Gastroesophageal sphincter (tissue), 3 donors: ENCODE results near the gene PSPH.

ENCODE experiments used
- POLR2AphosphoS5 ChIP-seq: sonication (generic); formaldehyde crosslinking; IDR thresholded peaks from one replicate; pipeline ENCODE4 v1.6.1; 2017; ENCODE audit warnings: antibody characterized with exemption
- TF ChIP-seq, protein P1 (sequence below), 4 experiments: fragments of 200-600 bp in 2 of 4; fragments of 450-650 bp in 2 of 4; sonication (generic) in 1 of 4; IDR thresholded peaks; one replicate each; pipeline ENCODE4 v1.5.1; 2017 to 2019; ENCODE audit warnings: antibody characterized with exemption in 4 of 4, mild to moderate bottlenecking in 2 of 4, moderate library complexity in 2 of 4

DNA sequence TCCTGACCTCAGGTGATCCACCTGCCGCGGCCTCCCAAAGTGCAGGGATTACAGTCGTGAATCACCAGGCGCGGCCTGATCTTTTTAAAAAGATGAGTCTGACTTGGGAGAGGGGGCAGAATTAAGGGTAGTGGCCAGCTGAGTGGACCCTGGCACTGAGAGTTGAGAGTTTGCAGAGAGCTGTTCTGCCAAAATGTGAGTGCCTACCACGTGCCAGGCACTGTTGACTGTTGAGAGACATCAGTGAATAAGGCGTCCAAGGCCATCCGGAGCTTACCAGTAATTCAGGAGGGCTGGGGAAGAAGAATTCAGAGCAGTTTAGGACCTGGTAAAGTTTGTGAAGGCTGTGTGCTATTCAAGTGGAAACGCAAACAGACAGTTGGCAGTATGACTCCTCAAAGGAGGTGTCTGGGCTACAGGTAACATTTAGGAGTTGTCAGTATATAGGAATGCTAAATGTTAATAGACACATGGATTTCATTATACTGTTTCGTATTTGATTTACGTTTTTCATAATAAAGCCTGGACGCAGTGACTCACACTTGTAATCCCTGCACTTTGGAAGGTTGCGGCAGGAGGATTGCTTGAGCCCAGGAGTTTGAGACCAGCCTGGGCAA lies 85.3 kb downstream of the PSPH start:
- TF ChIP-seq, protein P1, sequence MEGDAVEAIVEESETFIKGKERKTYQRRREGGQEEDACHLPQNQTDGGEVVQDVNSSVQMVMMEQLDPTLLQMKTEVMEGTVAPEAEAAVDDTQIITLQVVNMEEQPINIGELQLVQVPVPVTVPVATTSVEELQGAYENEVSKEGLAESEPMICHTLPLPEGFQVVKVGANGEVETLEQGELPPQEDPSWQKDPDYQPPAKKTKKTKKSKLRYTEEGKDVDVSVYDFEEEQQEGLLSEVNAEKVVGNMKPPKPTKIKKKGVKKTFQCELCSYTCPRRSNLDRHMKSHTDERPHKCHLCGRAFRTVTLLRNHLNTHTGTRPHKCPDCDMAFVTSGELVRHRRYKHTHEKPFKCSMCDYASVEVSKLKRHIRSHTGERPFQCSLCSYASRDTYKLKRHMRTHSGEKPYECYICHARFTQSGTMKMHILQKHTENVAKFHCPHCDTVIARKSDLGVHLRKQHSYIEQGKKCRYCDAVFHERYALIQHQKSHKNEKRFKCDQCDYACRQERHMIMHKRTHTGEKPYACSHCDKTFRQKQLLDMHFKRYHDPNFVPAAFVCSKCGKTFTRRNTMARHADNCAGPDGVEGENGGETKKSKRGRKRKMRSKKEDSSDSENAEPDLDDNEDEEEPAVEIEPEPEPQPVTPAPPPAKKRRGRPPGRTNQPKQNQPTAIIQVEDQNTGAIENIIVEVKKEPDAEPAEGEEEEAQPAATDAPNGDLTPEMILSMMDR (IDR thresholded peaks at IDR 0.05), result no peak
- no peak for TF ChIP-seq POLR2AphosphoS5
